OCI-LY7 (cell line): ENCODE results near the gene UQCRC1. TPM values are rescaled to one million over a fixed set of nuclear protein-coding genes. Genes with fewer than 3 reads are reported as not detected.

ENCODE experiments used
- BruUV-seq: library from RNA; stranded (reverse); fragments of 400-500 nt; replicated peaks from 2 replicates; lab custom pipeline; 2021; lab: Mats Ljungman, UMichigan
- CTCF ChIA-PET: fragments of 300-600 bp; sonication (Branson Sonifier 250); formaldehyde crosslinking; loops from one replicate; lab custom pipeline; 2022; ENCODE audit warnings: antibody characterized with exemption; ENCODE audit not compliant: unreplicated experiment; lab: Charles Lee
- POLR2A ChIA-PET: fragments of 300-600 bp; sonication (Branson Sonifier 250); formaldehyde crosslinking; loops from one replicate; lab custom pipeline; 2022; ENCODE audit warnings: antibody characterized with exemption; lab: Charles Lee
- DNase-seq: peaks from one replicate; pipeline ENCODE4 v3.0.0-alpha.2; 2015; ENCODE audit warnings: low spot score
- H2AFZ ChIP-seq: fragments of 200-600 bp; sonication (generic), shearing (Covaris generic); 2 replicates; pipeline ENCODE4 v1.6.1; 2014; ENCODE audit warnings: mild to moderate bottlenecking, antibody characterized with exemption, low read length, moderate library complexity
- H3K27ac ChIP-seq: fragments of 200-600 bp; sonication (generic); 2 replicates; pipeline ENCODE4 v1.5.1; 2014; ENCODE audit warnings: mixed run types, low read depth, mild to moderate bottlenecking, moderate library complexity, low read length, inconsistent platforms; ENCODE audit not compliant: poor library complexity, severe bottlenecking
- H3K36me3 ChIP-seq: fragments of 200-600 bp; sonication (generic); 2 replicates; pipeline ENCODE4 v1.6.1; 2014; ENCODE audit warnings: mild to moderate bottlenecking, antibody characterized with exemption, low read length, moderate library complexity, mixed read lengths; ENCODE audit not compliant: insufficient read depth
- H3K4me1 ChIP-seq: fragments of 200-600 bp; sonication (generic); 2 replicates; pipeline ENCODE4 v1.5.1; 2014; ENCODE audit warnings: mild to moderate bottlenecking, low read length; ENCODE audit not compliant: insufficient read depth, poor library complexity, severe bottlenecking
- H3K4me2 ChIP-seq: fragments of 200-600 bp; sonication (generic); 2 replicates; pipeline ENCODE4 v1.6.1; 2014; ENCODE audit warnings: mild to moderate bottlenecking, low read length
- H3K4me3 ChIP-seq: fragments of 200-600 bp; sonication (generic); 2 replicates; pipeline ENCODE4 v1.5.1; 2014; ENCODE audit warnings: mild to moderate bottlenecking, low read depth, low read length; ENCODE audit not compliant: poor library complexity, severe bottlenecking
- H3K79me2 ChIP-seq: fragments of 200-600 bp; sonication (generic); 2 replicates; pipeline ENCODE4 v1.6.1; 2016; ENCODE audit warnings: low read depth, mild to moderate bottlenecking, low read length, moderate library complexity, mixed read lengths; ENCODE audit not compliant: insufficient read depth
- H3K9me2 ChIP-seq: fragments of 200-600 bp; sonication (generic); 2 replicates; pipeline ENCODE4 v1.6.1; 2016; ENCODE audit warnings: mild to moderate bottlenecking, low read length, mixed read lengths; ENCODE audit not compliant: insufficient read depth
- H3K9me3 ChIP-seq: fragments of 200-600 bp; sonication (generic); 2 replicates; pipeline ENCODE4 v1.6.1; 2014; ENCODE audit warnings: mild to moderate bottlenecking, mixed run types, low read length, mixed read lengths
- H4K20me1 ChIP-seq: fragments of 200-600 bp; sonication (generic); 2 replicates; pipeline ENCODE4 v1.6.1; 2014; ENCODE audit warnings: mild to moderate bottlenecking, antibody characterized with exemption, low read length, moderate library complexity, mixed read lengths; ENCODE audit not compliant: insufficient read depth
- CTCF ChIP-seq: fragments of 200-600 bp; sonication (generic); conservative IDR thresholded peaks from 2 replicates; pipeline ENCODE4 v1.5.1; 2014; ENCODE audit warnings: mild to moderate bottlenecking, antibody characterized with exemption, low read length, moderate library complexity, mixed read lengths
- EZH2phosphoT487 ChIP-seq: fragments of 200-600 bp; sonication (generic); IDR thresholded peaks from 2 replicates; pipeline ENCODE4 v1.6.1; 2018; ENCODE audit warnings: low read depth, borderline replicate concordance, mild to moderate bottlenecking, mixed run types, antibody characterized with exemption, low read length, moderate library complexity, mixed read lengths
- intact Hi-C: fragments of 100-400 bp; cut with micrococcal nuclease; formaldehyde crosslinking; loops from one replicate; pipeline ENCODE4 v1.10.0; 2022; ENCODE audit not compliant: unreplicated experiment
- total RNA-seq, 2 experiments: library from RNA; depleted of rRNA in 1 of 2; stranded (reverse); fragments of >200 nt in 1 of 2; shearing (Covaris generic) in 1 of 2; gene quantifications; 2 replicates each; pipeline ENCODE4 v1.2.3, GENCODE V29; 2014 to 2022

The UQCRC1 gene
- total RNA-seq, 2 experiments from 2014 or later, result 125 to 194 TPM

- intact Hi-C loops, result no loop called here
- TF ChIP-seq CTCF (no peak), EZH2phosphoT487 (no peak)
- Histone ChIP-seq H3K4me3 (no peak overlapping the region), H2AFZ (no peak overlapping the region), H3K9me2 (no peaks in the 10 kb centered on the region), H3K4me1 (no peaks in the 10 kb centered on the region), H4K20me1 (no peaks in the 10 kb centered on the region), H3K4me2 (no peak overlapping the region), H3K36me3 (peaks cover 91% of the 10 kb centered on the region), H3K9me3 (no peaks in the 10 kb centered on the region), H3K27ac (no peak overlapping the region), H3K79me2 (no peaks in the 10 kb centered on the region)
- CTCF ChIA-PET, result no interaction called here
- POLR2A ChIA-PET, result interaction anchor here (0.7 kb wide), 1 partner anchor 29 kb away, joined by 3 read pairs; no protein-coding TSS in a partner anchor
- DNase-seq, result no peak
- BruUV-seq, result no TSS peak
Measured at GRCh38 chr3:48601622-48601994, 7.8 kb downstream of the UQCRC1 start.

GRCh38 chr3:48600711-48601621, 8.5 kb downstream of the UQCRC1 start:
- intact Hi-C loops, result no loop called here
- no peaks in the 10 kb centered on the region for H3K4me1 ChIP-seq
- TF ChIP-seq CTCF (no peak), EZH2phosphoT487 (no peak)
- no peak overlapping the region for H3K4me3 ChIP-seq
- ChIA-PET CTCF (no interaction called here), POLR2A (no interaction called here)
- H3K4me2 ChIP-seq, result no peak overlapping the region
- DNase-seq, result no peak
- H3K27ac ChIP-seq, result no peak overlapping the region
- no TSS peak for BruUV-seq
- H3K9me3 ChIP-seq, result no peaks in the 10 kb centered on the region
- no peaks in the 10 kb centered on the region for H4K20me1 ChIP-seq
- H3K36me3 ChIP-seq, result peaks cover 86% of the 10 kb centered on the region
- H2AFZ ChIP-seq, result no peak overlapping the region
- H3K79me2 ChIP-seq, result no peaks in the 10 kb centered on the region
- H3K9me2 ChIP-seq, result no peaks in the 10 kb centered on the region
